Neural progenitor cell (in vitro differentiated cells): ENCODE data around the gene MYO1E.

Experiments used
- CTCF ChIP-seq: fragments of 200-600 bp; sonication (generic); IDR thresholded peaks from 2 replicates; pipeline ENCODE4 v1.5.1; 2017; ENCODE audit warnings: antibody characterized with exemption, mild to moderate bottlenecking
- EZH2 ChIP-seq: fragments of 200-600 bp; sonication (generic); IDR thresholded peaks from 2 replicates; pipeline ENCODE4 v1.6.1; 2017; ENCODE audit warnings: antibody characterized with exemption, mild to moderate bottlenecking, moderate library complexity
- EZH2phosphoT487 ChIP-seq: fragments of 200-600 bp; sonication (generic); IDR thresholded peaks from 2 replicates; pipeline ENCODE4 v1.6.1; 2017; ENCODE audit warnings: antibody characterized with exemption

DNA sequence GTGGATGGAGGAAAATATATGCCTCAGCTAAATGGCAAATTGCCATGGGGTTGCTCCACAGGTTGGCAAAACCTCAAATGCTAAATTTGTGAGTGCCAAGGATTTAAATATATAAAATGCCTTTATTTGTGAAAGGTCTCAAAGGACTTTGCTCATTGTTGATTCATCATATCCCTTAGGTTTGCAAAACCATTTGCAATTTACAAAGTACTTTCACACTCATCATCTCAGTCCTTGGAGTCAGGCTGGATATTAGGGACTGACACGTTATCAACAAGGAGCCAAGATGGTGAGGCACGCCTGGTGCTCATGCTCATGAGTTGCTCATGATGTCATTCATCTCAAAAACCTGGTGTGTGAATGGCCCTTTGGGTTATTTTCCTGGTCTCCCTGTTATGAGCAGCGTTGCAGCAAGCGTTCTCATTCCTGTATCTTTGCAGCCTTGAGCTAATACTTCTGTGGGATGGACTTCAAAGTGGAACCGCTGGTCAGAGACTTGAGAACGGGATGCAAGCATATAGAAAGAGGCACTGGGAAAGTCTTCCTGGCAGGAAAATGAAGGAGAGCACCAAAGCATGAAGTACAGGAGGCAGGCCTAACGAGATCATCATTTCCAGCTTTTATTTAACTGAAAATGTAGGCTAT is 66.0 kb downstream of the MYO1E start:
- TF ChIP-seq CTCF = no peak
- no peak for TF ChIP-seq EZH2
- no peak for TF ChIP-seq EZH2phosphoT487
